HEK293 (cell line): ENCODE measurements around the gene FMN1.

ENCODE experiments used
- CTCF ChIP-seq: fragments of 450-650 bp; formaldehyde crosslinking; IDR thresholded peaks from 2 replicates; pipeline ENCODE4 v1.5.1; 2016; ENCODE audit warnings: missing biosample characterization, missing genetic modification characterization
- ZFP3 ChIP-seq: fragments of 450-650 bp; formaldehyde crosslinking; IDR thresholded peaks from 2 replicates; pipeline ENCODE4 v1.5.1; 2016; ENCODE audit warnings: low read depth, missing biosample characterization, missing genetic modification characterization
- ZNF670 ChIP-seq: fragments of 450-650 bp; formaldehyde crosslinking; IDR thresholded peaks from 2 replicates; pipeline ENCODE4 v1.5.1; 2016; ENCODE audit warnings: missing biosample characterization, missing genetic modification characterization, low read depth

- no peak for TF ChIP-seq ZNF670 (tag by site-specific recombination)
- no peak for TF ChIP-seq CTCF
- TF ChIP-seq ZFP3 (tag by site-specific recombination) = no peak
Measured at GRCh38 chr15:33057845-33058244, 136.7 kb downstream of the FMN1 start.
